NCI-H1436 (cell line): ENCODE data around the gene MACF1.
A peak's percentile ranks its signal among the peaks of the same experiment; 100 is the strongest.

ENCODE experiments used
- DNase-seq: peaks from one replicate; lab custom pipeline; 2025; lab: John Stamatoyannopoulos, UW

Gene MACF1

DNA sequence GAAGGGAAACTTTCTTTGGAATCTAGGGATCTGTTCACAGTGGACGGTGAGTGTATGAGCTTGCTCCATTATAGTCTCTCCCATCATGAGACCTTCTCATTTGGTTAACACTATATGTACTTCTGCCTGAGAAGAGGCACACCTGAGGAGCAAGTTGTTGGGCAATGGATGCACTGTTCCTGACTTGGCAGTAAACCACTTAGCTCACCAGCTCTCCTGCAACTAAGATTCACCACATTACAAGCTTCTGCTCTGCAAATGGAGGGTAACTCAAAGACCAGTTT lies 10.2 kb downstream of the MACF1 start:
- DNase-seq: no peak

DNA sequence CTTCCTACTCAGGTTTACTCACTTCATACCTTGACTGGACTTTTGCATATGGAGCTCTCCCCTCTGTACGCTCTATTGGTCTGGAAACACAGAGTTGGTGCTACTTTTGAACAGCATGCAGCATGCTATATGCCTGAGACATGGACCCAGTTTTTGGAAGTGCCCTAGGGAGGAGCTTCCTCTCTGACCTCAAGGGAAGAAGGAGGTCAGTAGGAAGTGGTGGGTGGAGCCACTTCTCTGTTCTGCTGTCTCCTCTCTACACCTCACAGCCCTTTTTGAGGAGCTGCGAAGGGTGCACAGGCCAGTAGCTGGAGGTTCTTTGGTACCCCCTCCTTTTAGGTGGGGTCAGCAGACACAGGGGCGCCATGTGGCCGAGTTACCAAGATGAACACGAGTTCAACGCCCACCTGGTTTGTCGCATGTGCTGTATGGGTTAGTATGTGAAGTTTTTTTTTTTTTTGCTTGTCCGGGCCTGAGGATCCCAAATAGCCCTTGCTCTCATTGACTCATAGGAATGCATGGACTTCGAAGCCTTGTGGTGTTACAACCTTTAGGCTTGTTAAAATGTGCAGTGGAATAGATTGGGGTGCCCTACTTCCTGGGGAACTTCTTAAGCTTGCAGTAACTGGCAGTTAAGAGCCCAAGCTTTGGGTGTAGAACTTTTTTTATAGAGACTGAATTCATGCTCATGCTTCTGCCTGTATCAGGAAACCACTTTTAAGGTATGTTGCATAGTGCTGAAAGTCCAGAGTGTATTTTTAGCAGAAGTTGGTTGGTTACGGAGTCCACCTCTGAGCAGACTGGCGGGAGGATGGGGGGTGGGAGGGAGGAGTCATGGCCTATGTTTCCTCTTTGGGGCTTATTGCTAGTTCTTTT lies 10.7 kb downstream of the MACF1 start:
- no peak for DNase-seq

DNA sequence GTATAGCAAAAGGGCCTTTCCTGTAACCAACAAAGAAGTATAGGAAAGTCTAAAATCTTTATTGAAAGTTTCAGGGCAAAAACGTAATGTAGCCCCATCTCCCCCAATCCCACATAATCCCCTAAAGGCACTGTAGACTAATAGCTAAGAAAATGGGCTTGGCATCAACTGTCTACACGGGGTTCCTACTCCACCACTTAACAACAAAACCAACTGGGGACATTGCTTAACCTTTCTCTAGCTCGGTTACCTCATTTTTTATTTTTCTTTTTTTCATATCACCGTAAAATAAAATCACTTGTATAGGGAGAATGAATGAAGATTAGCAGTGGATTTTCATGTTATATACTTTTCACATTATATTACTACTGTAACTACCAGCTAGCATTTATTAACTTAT lies 12.3 kb downstream of the MACF1 start:
- no peak for DNase-seq

DNA sequence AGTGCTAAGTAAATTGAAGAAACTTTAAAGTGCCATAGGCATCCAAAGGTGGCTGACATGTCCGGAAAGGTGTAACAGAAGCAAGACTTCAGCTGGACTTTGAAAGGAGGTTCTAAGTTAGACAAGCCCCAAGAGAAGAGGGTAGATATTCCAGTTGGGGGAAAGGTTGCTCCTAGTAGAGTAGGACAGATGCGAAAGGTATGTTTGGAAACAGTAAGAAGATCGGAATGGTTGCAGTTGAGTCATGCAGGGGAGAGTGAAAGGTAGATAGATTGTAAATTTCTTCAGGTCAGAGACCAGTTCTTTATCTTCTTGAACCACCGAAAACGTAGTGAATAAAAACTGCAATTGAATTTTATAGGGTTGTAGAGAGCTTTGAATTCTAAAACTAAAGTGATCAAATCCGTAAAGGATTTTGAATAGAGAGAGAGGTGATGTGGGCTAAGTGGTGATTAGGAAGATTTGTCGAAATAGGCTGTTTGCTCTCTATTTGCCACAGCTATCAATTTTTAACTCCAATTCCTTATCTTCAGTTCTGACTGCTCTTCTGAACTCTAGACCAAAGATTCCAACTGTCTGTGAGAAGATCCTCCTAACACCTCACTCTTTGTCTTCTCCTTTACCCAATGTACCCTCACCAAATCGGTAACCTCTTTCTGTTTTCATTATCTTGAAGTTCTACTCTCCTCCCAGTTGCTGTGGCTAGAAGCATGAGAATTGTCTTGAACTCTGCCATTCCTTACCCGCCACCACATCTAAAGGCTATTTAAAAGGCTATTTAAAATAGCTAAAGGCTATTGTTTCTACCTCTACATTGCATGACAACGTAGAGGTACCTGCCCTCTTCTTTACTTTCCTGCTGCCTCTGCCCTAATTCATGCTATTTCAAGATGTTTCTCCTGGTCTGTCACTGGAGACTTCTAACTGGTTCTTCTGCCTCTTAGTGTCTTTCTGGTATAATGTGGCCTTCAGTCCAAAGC lies 16.7 kb downstream of the MACF1 start:
- no peak for DNase-seq

DNA sequence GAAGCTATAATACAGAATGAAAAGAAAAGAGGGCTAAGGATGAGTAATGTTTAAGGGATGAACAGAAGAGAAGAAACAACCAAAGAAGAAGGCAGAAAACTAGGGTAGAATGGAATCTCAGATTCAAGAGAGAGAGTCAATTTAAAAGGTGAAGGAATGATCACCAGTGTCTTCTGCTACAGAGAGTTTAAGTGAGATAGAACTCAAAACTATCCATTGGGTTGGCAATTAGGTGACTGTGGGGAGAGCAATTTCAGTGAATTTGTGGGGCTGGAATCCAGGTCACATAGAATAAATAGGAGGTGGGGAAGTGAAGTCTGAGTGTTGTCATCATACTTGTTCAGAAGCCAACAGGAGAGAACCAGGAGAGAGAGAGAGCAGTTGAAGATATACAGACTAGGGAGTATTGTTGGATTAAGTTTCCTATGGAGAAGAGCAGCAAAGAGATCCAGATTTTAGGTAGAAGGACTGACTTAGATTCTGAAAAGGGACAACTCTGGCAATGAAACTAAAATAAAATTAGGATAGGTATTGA lies 19.9 kb downstream of the MACF1 start:
- DNase-seq: no peak

DNA sequence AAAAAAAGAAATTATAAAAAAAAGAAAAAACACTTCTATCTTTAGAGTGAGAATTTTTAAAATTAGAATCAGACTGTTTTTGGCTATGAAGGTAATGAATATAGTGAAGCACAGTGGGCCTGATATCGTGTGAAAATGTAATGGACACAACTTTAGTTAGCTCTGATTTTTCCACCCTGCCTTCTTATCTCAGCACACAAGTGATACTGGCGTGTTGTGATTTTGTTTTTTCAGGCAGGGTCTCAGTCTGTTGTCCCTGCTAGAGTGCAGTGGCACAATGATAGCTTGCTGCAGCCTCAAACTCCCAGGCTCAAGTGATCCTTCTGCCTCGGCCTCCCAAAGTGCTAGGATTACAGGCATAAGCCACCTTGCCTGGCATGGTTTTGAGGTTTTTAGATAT lies 22.3 kb downstream of the MACF1 start:
- no peak for DNase-seq

DNA sequence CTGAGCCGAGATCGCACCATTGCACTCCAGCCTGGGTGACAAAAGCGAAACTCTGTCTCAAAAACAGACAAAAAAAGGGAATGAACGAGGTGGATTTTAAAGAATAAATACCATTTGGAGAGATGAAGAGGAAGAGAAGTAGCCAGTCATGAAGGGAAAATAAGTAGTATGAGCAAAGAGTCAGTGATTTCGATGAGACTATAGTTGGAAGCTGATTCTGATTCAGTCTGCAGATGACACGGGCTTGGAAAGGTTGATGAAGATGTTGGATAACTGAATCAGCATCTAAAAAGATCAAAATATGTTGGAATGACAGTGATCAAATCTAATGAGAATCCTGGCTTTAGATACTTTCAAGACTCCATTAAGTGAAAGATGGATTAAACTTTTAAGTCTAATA lies 23.8 kb downstream of the MACF1 start:
- DNase-seq: no peak

DNA sequence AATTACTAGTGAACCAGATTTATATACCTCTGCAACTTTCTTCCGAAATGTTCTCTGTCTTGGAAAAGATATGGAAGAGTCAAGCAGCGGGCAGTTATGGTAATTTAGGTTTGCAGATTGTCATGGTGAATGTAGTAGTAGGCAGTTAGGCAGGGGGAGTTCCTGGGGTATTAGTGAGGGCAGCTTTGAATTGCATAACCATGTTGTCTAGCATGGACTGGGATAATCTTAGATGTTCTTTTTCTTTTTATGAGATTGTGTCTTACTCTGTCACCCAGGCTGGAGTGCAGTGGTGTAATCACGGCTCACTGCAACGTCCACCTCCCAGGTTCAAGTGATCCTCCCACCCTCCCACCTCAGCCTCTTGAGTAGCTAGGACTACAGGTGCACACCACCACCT lies 25.0 kb downstream of the MACF1 start:
- no peak for DNase-seq

DNA sequence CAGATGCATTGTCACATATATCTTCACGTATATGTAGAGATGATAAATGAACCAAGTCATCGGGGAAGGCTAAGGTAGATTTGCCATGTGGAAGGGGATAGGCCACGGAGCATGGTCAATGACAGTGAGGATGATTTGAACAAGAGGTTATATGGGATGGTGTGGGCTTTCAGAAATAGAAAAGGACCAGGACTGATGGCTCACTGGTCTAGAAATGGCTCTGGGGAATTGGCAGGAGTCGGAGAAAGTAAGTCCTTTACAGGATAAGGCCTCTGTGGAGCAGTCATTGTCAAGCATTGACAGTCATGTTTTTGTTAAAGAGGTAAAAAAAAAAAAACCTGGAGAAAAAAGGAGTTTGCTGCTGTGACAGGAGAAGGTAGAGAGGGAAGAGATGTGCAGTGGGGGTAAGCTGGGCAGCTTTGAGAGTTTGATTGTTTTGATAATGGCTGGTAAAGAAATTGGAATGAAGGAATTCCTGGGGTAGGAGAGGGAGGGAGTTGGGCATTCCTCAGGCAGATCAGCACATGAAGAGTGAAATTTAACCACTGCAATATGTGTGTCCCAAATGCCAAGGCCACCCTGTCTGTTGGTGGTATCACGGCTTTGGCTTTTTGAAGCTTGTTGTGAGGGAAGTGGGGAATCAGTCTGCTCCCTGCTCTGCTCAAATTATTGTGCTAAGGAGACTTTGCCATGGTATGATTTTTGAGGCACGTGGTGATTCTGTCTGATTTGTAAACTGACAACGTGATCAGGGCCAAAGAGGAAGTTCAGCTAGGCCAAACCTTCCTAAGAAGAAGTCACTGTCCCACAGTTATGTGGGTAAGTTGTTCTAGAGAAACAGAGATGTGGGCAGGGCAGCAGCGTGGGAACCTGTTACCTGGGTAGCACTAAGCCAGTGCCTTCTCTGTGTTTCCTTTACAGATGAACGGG lies 26.0 kb downstream of the MACF1 start:
- no peak for DNase-seq

DNA sequence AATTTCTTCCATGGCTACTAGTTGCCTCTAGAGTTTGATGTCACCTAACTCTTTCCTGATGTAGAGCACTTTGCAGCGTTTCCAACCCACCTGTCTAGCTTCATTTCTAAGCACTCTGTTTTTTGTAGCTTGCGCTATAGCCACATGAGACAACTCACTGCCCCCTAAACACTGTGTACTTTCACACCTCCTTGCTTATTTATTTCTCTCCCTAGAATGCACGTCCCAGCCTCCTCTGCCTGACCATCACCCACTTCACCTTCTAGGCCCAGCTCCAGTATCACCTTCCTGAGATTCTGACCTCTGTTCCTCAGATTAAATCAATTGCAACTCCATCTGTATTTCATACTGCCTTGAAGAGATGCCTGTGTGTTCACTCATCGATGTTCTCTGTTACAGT lies 32.5 kb downstream of the MACF1 start:
- DNase-seq: no peak

DNA sequence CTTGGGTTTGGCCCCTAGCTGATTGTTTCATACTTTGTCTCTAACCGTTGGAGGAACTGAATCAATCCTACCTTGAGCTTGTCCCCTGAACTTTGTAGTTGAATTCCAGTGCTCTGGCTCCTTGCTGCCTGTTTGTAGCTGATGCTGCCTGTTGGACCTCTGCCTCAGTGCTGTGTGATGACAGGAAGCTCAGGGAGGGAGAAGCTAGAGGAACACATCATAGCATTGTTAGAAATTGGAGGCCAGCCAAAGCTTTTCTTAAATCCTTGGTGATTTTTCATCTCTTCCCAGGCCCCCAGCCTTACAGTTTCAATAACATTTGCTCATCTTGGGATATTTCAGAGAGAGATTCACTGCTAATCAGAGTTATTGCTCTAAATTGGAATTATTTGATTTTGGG lies 34.0 kb downstream of the MACF1 start:
- DNase-seq: no peak

DNA sequence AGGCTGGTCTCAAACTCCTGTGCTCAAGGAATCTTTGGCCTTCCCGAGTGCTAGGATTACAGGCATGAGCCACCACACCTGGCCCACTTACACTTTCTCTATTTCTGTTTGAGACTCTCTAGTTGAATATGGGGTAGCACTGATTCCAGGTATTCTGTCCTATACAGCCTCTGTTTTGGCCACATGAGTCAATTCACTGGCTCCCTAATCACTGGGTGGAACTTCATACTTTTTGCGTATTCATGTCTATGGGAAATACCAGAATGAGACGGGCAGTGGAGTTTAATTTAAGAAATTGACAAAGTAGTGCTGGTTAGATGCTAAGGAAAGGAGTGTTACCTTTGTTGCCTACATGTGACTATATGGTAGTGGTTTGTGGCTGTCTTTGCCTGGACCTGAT lies 35.5 kb downstream of the MACF1 start:
- no peak for DNase-seq

DNA sequence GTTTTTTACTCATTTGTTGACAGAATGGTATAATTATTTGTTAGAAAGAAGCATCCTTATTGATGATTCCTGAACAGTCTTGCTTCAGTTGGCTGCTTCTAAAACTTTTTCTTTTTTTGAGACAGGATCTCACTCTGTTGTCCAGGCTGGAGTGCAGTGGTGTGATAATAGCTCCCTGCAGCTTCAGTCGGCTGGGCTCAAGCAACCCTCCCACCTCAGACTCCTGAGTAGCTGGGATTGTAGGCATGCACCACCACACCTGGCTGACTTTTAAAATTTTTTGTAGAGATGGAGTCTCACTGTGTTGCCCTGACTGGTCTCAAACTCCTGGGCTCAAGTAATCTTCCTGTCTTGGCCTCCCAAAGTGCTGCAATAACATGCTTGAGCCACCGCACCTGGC lies 38.8 kb downstream of the MACF1 start:
- DNase-seq: no peak

DNA sequence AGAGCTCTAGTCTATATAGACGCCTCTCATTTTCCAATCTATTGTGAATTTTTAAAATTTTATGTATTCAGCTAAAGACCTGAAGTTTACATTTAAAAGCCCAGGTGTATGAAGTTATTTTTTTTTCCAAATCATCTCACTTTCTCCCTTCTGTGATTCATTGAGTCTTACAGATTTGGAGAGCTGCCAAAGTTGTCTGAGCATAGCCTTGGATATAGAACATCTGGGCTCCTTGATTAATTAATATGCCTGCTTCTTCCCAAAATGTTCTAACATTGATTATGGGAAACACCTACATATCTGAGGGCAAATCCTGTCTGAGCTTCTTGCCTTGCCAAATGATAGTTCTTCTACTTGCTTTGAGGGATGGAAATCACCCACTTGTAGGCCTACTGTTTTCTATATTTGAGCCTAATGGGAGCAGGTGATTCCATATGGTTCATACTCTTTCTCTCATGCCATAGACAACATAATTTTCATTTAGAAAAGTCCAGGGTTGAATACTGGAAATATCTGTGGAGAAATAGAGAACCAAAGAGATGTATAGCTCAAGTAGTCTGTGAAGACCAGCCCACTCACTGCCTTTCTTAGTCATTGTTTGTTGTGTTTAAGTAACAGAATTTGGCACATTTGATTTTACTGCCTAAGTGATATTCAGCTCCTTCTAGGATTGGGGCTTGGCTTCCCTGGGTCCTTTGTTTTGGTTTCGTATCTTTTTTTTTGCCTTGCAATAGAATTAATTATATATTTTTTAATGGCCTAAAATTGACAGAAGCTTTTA lies 46.2 kb downstream of the MACF1 start:
- no peak for DNase-seq

DNA sequence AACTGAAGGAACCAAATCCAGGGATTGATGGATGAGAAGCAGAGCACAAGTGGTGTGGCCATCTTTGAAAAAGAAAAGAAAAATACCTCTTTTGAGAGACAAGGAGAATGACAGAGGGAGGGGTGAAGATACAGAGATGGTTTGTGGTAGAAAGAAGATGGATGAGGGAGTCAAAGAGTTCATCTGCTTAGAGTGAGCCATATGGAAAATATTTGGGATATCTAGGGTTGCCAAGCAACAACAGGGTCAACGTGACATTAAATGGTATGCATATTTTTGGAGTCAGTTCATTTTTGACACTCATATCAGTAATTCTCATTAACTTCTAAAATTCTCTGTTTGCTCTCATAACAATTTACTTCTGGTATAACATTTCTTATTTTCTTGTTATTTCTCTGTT lies 50.7 kb downstream of the MACF1 start:
- DNase-seq: no peak

DNA sequence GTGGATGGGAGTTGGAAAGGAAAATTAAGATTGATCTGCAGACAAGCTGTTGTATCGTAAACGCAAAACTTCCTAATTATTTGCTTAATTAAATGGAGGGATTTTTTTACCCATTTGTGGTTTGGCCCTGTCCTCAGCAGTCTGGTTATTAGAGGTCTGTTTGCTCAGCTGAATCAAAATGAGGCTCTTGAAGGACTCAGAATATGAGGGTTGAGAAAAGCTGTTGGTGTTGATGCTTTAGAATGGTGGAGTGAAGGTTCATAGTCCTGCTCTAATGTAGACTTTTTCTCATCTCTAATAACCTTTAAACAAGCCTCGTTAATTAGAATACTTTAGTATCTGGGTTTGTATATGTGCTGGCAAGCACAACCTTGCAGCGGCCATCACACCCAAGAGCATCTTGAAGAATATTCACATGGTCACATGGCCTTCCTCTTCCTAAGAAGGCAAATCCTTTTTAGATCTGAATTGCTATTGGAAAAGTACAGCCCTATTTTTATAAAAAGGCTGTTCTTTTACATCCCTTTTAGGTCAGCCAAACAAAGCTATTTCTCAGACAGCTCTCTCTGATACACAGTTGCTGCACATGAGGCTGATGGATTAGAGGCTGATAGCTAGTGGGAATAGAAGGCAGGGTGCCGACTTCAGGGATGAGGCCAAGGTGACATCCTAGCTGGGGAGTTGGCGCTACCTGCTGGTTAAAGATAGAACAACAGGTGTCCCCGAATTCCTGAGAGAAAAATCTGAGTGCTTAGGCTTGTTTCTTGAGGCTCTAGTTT lies 53.8 kb downstream of the MACF1 start:
- DNase-seq: peak; percentile 5

DNA sequence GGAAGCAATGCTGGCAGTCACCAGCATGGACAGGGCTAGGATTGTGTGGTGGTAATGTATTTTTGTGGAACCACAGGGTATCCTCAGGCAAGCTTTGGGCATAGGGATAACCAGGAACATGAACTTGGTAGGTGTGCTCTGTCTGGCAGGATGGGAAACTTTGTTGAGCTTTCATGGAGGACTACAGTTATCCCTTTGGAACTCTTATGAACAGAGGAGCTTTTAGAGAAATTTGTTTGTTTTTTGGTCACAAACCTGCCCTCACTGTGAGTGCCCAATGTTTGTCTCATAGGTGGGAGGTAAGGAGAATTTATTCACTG lies 54.4 kb downstream of the MACF1 start:
- no peak for DNase-seq

DNA sequence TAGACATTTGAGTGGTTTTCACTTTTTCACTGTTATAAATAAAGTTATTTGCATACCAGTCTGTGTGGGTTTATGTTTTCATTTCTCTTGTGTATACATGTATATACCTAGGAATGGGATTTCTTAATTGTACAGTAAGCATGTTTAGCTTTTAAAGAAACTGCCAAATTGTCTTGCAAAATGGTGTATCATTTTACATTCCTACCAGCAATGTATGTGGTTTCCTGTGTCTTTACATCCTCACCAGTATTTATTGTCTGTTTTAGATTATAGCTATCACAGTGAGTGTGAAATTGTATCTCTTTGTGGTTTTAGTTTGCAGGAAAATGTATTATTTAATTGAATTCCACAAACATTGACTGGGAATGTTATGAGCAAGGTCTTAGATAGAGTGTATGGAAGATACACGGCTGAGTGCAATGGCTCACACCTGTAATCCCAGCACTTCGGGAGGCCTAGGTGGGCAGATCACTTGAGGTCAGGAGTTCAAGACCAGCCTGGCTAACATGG lies 57.3 kb downstream of the MACF1 start:
- no peak for DNase-seq

DNA sequence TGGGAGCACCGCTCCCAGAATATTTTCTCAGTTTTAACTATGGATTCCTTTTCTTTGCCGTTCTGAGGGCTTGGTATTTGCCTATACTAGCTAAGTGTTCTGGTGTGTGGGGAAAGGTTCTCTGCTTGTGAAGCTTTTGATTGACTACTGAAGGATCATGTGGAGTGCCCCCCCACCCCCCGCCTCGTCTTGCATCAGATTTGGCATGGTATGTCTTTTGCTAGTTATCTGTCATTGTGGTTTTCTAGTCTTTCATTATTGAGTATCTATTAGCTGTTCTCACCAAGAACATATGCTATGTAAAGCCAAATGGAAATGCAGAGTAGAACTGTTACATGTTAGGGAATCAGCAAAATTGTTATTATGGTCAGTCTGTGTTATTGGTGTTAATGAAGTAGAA lies 58.3 kb downstream of the MACF1 start:
- DNase-seq: no peak

DNA sequence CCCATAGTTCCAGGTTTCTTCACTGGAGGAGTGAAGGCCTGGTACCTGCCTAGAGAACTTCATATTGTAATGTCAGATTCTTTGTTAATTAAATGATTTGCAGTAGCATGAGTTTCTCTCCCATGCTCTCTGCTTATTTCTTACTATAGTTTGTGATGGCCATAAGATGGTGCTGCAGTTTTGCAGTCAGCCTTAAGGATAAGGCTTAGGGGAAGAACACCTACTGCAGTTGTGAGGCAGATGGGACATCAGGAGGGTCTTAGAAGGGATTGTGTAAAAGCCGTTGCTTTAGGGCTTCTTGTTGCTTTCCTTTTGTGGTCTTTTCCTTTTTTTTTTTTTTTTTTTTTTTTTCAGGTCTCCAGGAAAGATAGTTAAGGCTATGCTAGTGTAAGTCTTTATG lies 61.8 kb downstream of the MACF1 start:
- DNase-seq: no peak
